Measurements from ENCODE around the gene ADAMTSL1. TPM values are rescaled to one million over a fixed set of nuclear protein-coding genes. Genes with fewer than 3 reads are reported as not detected.
A peak's percentile ranks its signal among the peaks of the same experiment; 100 is the strongest.

The ADAMTSL1 gene
- total and polyA plus RNA-seq, 2 donors from 2014 or later: 3.0 to 27.3 TPM

DNA sequence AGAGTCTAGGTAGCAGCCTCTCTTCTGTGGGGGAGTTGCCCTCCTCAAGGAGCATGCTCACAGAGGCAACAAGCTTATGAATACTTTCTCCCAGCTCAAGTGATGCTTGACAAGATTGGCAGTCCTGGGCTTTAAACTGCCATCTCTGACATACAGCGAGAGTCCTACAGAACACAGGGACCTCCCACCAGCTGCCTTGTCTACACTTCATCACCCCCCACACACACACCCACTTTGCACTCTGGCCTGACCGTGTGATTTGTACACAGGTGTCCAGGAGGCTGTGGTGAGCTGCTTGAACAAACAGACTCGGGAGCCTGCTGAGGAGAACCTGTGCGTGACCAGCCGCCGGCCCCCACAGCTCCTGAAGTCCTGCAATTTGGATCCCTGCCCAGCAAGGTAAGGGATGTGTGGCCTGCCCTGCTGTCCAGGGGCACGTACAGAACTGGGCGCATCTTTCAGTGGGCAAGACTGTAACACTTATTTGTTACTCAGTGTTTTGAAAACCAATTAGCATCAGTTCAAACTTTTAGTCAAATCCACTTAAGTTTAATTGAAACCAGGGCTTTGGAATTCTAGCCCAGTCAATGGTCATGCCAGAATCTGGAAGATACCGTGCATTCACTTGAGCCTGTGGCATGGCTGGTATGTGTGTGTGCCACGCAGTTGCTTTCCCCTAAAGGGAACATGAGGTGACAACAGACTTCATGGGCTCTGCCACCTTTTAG lies 247.5 kb downstream of the ADAMTSL1 start:
- intact Hi-C loops (cut with DNase I): no loop called here
- Histone ChIP-seq H3K36me3 (ENCODE audit: control insufficient read depth in 2 of 3, insufficient read depth in 3 of 3, low read length in 3 of 3) (no peaks in the 10 kb centered on the region), H3K9me3 (ENCODE audit: control insufficient read depth in 2 of 3, insufficient read depth in 1 of 3, low read length in 3 of 3) (no peaks in the 10 kb centered on the region), H3K4me3 (ENCODE audit: low read length in 3 of 3) (no peak overlapping the region), H3K27ac (ENCODE audit: low read depth in 2 of 2, low read length in 2 of 2) (no peak overlapping the region), H3K27me3 (ENCODE audit: control insufficient read depth, insufficient read depth, low read length) (no peaks in the 10 kb centered on the region), H3K9ac (ENCODE audit: low read length in 3 of 3) (no peak overlapping the region), H3K4me1 (ENCODE audit: control insufficient read depth in 2 of 3, insufficient read depth in 2 of 3, low read depth in 1 of 3, low read length in 3 of 3) (peaks cover 0 to 5% (median 0%) of the 10 kb centered on the region in 3 donors)
- FAIRE-seq (no peak), DNase-seq (peak in 4 of 5 donors; percentile 86 to 91 (median 90))
- no peak for TF ChIP-seq CTCF (IDR thresholded peaks at IDR 0.05; ENCODE audit: borderline replicate concordance, extremely low read depth, insufficient read depth)

DNA sequence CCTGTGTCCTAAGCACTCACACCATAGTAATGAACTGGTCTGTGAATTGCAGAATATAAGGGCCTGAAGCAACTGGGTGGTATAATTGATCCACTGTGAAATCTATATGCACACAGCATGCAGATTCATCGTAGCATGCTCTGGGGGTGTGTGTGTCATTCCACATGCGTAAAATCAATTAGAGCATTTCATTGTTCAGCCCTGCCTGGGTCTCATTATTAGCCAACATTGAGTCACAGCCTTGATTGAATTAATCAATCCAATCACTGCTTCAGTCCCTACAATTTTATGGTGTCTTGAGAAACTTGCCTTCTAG lies 248.0 kb downstream of the ADAMTSL1 start:
- no peak overlapping the region for H3K27ac ChIP-seq (ENCODE audit: low read depth in 2 of 2, low read length in 2 of 2)
- no peak overlapping the region for H3K9ac ChIP-seq (ENCODE audit: low read length in 3 of 3)

GRCh38 chr9:18722882-18723281 lies 248.9 kb downstream of the ADAMTSL1 start:
- no peak overlapping the region for H3K4me3 ChIP-seq (ENCODE audit: low read length in 3 of 3)
- DNase-seq (no peak), FAIRE-seq (no peak)
- H3K4me1 ChIP-seq (ENCODE audit: control insufficient read depth in 2 of 3, insufficient read depth in 2 of 3, low read depth in 1 of 3, low read length in 3 of 3): peaks cover 0 to 7% (median 0%) of the 10 kb centered on the region in 3 donors
- H3K36me3 ChIP-seq (ENCODE audit: control insufficient read depth in 2 of 3, insufficient read depth in 3 of 3, low read length in 3 of 3): no peaks in the 10 kb centered on the region
- intact Hi-C loops (cut with DNase I): no loop called here
- H3K9me3 ChIP-seq (ENCODE audit: control insufficient read depth in 2 of 3, insufficient read depth in 1 of 3, low read length in 3 of 3): no peaks in the 10 kb centered on the region
- no peak overlapping the region for H3K27ac ChIP-seq (ENCODE audit: low read depth in 2 of 2, low read length in 2 of 2)
- no peaks in the 10 kb centered on the region for H3K27me3 ChIP-seq (ENCODE audit: control insufficient read depth, insufficient read depth, low read length)
- no peak for TF ChIP-seq CTCF (IDR thresholded peaks at IDR 0.05; ENCODE audit: borderline replicate concordance, extremely low read depth, insufficient read depth)
- no peak overlapping the region for H3K9ac ChIP-seq (ENCODE audit: low read length in 3 of 3)

More for the DNA sequence above, 248.0 kb downstream of the ADAMTSL1 start:
- DNase-seq: no peak
- no peaks in the 10 kb centered on the region for H3K36me3 ChIP-seq (ENCODE audit: control insufficient read depth in 2 of 3, insufficient read depth in 3 of 3, low read length in 3 of 3)
- no peak for FAIRE-seq
- H3K4me3 ChIP-seq (ENCODE audit: low read length in 3 of 3): no peak overlapping the region
- intact Hi-C loops (cut with DNase I): no loop called here
- no peak for TF ChIP-seq CTCF (IDR thresholded peaks at IDR 0.05; ENCODE audit: borderline replicate concordance, extremely low read depth, insufficient read depth)
- H3K27me3 ChIP-seq (ENCODE audit: control insufficient read depth, insufficient read depth, low read length): no peaks in the 10 kb centered on the region
- H3K4me1 ChIP-seq (ENCODE audit: control insufficient read depth in 2 of 3, insufficient read depth in 2 of 3, low read depth in 1 of 3, low read length in 3 of 3): peaks cover 0 to 5% (median 0%) of the 10 kb centered on the region in 3 donors
- H3K9me3 ChIP-seq (ENCODE audit: control insufficient read depth in 2 of 3, insufficient read depth in 1 of 3, low read length in 3 of 3): no peaks in the 10 kb centered on the region
